ENCODE measurements around the gene COL9A1.

- TF ChIP-seq, protein P1, sequence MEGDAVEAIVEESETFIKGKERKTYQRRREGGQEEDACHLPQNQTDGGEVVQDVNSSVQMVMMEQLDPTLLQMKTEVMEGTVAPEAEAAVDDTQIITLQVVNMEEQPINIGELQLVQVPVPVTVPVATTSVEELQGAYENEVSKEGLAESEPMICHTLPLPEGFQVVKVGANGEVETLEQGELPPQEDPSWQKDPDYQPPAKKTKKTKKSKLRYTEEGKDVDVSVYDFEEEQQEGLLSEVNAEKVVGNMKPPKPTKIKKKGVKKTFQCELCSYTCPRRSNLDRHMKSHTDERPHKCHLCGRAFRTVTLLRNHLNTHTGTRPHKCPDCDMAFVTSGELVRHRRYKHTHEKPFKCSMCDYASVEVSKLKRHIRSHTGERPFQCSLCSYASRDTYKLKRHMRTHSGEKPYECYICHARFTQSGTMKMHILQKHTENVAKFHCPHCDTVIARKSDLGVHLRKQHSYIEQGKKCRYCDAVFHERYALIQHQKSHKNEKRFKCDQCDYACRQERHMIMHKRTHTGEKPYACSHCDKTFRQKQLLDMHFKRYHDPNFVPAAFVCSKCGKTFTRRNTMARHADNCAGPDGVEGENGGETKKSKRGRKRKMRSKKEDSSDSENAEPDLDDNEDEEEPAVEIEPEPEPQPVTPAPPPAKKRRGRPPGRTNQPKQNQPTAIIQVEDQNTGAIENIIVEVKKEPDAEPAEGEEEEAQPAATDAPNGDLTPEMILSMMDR (IDR thresholded peaks at IDR 0.05) = no peak
- no peak for TF ChIP-seq SIN3A (IDR thresholded peaks at IDR 0.05; ENCODE audit: borderline replicate concordance, insufficient read depth, low read depth, low read length)
- TF ChIP-seq POLR2AphosphoS5 (IDR thresholded peaks at IDR 0.05; ENCODE audit: low read depth, low read length) = no peak
- no peak for TF ChIP-seq REST (IDR thresholded peaks at IDR 0.05; ENCODE audit: insufficient read depth in 1 of 2, low read depth in 2 of 2, low read length in 1 of 2)
- no peak for TF ChIP-seq TCF7L2 (IDR thresholded peaks at IDR 0.05; ENCODE audit: low read depth, low read length)
Measured at GRCh38 chr6:70186461-70186860, 116.4 kb downstream of the COL9A1 start.
